NT2/D1 (cell line): ENCODE measurements around the gene USP20.

Experiments
- SUZ12 ChIP-seq: IDR thresholded peaks from 2 replicates; pipeline ENCODE4 v1.6.1; 2011; ENCODE audit not compliant: insufficient read length, insufficient read depth; ENCODE audit errors: extremely low read depth
- YY1 ChIP-seq: IDR thresholded peaks from 2 replicates; pipeline ENCODE4 v1.6.1; 2011; ENCODE audit not compliant: insufficient read length, insufficient read depth
- ZNF274 ChIP-seq: IDR thresholded peaks from 2 replicates; pipeline ENCODE4 v1.6.1; 2011; ENCODE audit warnings: mild to moderate bottlenecking, low read depth, low read length

GRCh38 chr9:129845373-129845772 is 10.1 kb downstream of the USP20 start:
- TF ChIP-seq ZNF274 = no peak
- no peak for TF ChIP-seq SUZ12
- no peak for TF ChIP-seq YY1
